Erythroblast (primary cell): Measurements from ENCODE around the gene TECPR1.

Experiments
- GATA1 ChIP-seq: IDR thresholded peaks from 2 replicates; pipeline ENCODE4 v1.6.1; 2011; ENCODE audit warnings: low read depth, mild to moderate bottlenecking, control low read depth, low read length, moderate library complexity
- POLR2A ChIP-seq: IDR thresholded peaks from 2 replicates; pipeline ENCODE4 v1.6.1; 2011; ENCODE audit warnings: mild to moderate bottlenecking, low read length

DNA sequence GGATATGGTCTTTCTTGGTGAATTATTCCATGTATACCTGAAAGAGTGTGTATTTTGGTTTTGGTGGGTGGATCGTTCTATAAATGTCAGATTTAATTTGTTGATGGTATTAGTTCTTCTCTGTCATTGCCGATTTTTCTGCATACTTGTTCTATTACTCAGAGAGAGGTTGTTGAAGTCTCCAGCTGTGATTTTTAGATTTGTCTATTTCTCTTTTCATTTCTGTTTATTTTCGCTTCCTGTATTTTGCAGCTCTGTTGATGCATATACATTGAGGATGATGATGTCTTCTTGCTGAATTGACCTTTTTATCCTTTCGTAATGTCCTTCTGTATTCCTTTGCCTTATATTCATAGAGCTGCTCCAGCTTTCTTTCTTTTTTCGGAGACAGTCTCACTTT is 52.9 kb downstream of the TECPR1 start:
- TF ChIP-seq POLR2A (no peak), GATA1 (no peak)
